HepG2 (cell line): ENCODE results near the gene LAP3. TPM values are rescaled to one million over a fixed set of nuclear protein-coding genes. Genes with fewer than 3 reads are reported as not detected.

Source experiments
- IRX3 ChIP-seq: sonication (generic); formaldehyde crosslinking; IDR thresholded peaks from 2 replicates; pipeline ENCODE4 v1.8.1; 2023; ENCODE audit warnings: mild to moderate bottlenecking, low read depth, missing genetic modification reagents, borderline replicate concordance
- MAFK ChIP-seq, 2 experiments: IDR thresholded peaks in 1 of 2; conservative IDR thresholded peaks in 1 of 2; 2 replicates each; pipeline ENCODE4 v1.6.1; 2011; ENCODE audit warnings: improper control_type of control experiment in 2 of 2, low read length in 2 of 2
- THYN1 ChIP-seq: sonication (generic); formaldehyde crosslinking; IDR thresholded peaks from 2 replicates; pipeline ENCODE4 v1.8.1; 2023; ENCODE audit warnings: low read depth, mild to moderate bottlenecking, moderate library complexity, missing genetic modification reagents, borderline replicate concordance
- ZNF460 ChIP-seq: sonication (generic); formaldehyde crosslinking; IDR thresholded peaks from 2 replicates; pipeline ENCODE4 v1.5.1; 2020; ENCODE audit warnings: missing genetic modification reagents, mild to moderate bottlenecking, borderline replicate concordance
- ZNF468 ChIP-seq: sonication (generic); formaldehyde crosslinking; IDR thresholded peaks from 2 replicates; pipeline ENCODE4 v1.8.0; 2022; ENCODE audit warnings: mild to moderate bottlenecking, moderate library complexity, missing genetic modification reagents
- ZNF547 ChIP-seq: sonication (generic); formaldehyde crosslinking; IDR thresholded peaks from 2 replicates; pipeline ENCODE4 v1.5.1; 2020; ENCODE audit warnings: mild to moderate bottlenecking, missing genetic modification reagents
- ZNF891 ChIP-seq: sonication (generic); formaldehyde crosslinking; IDR thresholded peaks from 2 replicates; pipeline ENCODE4 v1.5.0; 2020; ENCODE audit warnings: mild to moderate bottlenecking, missing genetic modification reagents
- polyA plus RNA-seq, 8 experiments: library from polyadenylated mRNA; depleted of rRNA in 3 of 8; stranded (reverse) in 7 of 8; unstranded in 1 of 8; fragments of >200 nt; fragmentation: Illumina TruSeq in 4 of 8; extraction: Trizol in 4 of 8; gene quantifications; 2 replicates each; pipeline versions ENCODE4 v1.2.1 to v1.2.3, GENCODE V29; 2011 to 2016; ENCODE audit warnings: low read depth in 4 of 8, missing spikeins in 1 of 8, mixed read lengths in 1 of 8; ENCODE audit not compliant: insufficient read depth in 1 of 8
- total RNA-seq, 5 experiments: library from RNA; depleted of rRNA; stranded (reverse); fragments of >200 nt; fragmentation: Illumina TruSeq; extraction: Trizol; gene quantifications; 2 replicates each; pipeline ENCODE4 v1.2.3, GENCODE V29; 2016; ENCODE audit warnings: low read depth in 1 of 5
- TF ChIP-seq, protein P1 (sequence below): sonication (generic); formaldehyde crosslinking; IDR thresholded peaks from 2 replicates; pipeline ENCODE4 v1.4.0; 2020; ENCODE audit warnings: missing genetic modification reagents
- TF ChIP-seq, protein P2 (sequence below): IDR thresholded peaks from 2 replicates; pipeline ENCODE4 v1.6.1; 2016; ENCODE audit warnings: low read depth
- TF ChIP-seq, protein P3 (sequence below): sonication (generic); formaldehyde crosslinking; IDR thresholded peaks from 2 replicates; pipeline ENCODE4 v1.5.0; 2020; ENCODE audit warnings: missing genetic modification reagents
- TF ChIP-seq, protein P4 (sequence below): sonication (generic); formaldehyde crosslinking; IDR thresholded peaks from 2 replicates; pipeline ENCODE4 v1.4.0; 2020; ENCODE audit warnings: missing genetic modification reagents
- TF ChIP-seq, protein P5 (sequence below): sonication (generic); formaldehyde crosslinking; IDR thresholded peaks from 2 replicates; pipeline ENCODE4 v1.5.1; 2020; ENCODE audit warnings: missing genetic modification reagents, mild to moderate bottlenecking, borderline replicate concordance
- TF ChIP-seq, protein P6 (sequence below): sonication (generic); formaldehyde crosslinking; IDR thresholded peaks from 2 replicates; pipeline ENCODE4 v1.4.0; 2020; ENCODE audit warnings: missing genetic modification reagents, borderline replicate concordance

LAP3 gene
- total and polyA plus RNA-seq, 2 of the 13 experiments (the other 11 are each of a cell fraction or from before 2014, with no cell fraction given): 106 to 125 TPM

DNA sequence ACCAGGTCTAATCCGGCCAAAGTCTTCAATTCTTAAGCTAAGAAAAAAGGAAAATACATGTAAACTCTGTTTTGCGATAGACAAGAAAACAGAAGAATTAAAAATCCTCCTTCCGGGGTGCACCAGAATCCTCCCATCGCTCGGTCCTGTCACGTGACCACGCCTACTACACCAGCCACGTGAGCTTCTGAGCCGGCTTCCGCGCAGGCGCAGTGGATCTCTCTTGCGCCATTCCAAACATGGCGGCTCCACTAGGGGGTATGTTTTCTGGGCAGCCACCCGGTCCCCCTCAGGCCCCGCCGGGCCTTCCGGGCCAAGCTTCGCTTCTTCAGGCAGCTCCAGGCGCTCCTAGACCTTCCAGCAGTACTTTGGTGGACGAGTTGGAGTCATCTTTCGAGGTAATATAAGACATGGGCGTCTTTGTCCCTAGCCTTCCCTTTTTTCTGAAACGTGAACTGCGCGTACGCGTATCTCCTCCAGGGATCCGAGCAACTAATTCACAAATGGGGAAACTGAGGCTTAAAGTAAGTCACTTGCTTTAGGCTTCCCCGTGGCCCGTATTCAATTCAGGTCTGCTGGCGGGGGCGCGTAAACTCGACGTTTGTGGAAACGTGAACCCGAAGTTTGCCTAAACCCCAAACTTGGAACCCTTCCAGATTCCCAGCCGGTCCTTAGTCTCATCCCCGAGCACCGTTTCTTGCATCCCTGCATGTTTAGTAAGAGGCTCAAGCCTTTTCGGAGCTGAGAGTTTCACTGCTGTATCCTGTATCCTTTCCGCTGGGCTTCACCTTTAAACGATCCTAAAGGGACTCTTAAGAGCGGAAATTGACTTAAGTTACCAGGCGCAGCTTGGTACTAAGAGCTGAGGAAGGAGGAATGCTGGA is 37.7 kb downstream of the LAP3 start, which contains the start of gene MED28 (continued):
- TF ChIP-seq, protein P1, sequence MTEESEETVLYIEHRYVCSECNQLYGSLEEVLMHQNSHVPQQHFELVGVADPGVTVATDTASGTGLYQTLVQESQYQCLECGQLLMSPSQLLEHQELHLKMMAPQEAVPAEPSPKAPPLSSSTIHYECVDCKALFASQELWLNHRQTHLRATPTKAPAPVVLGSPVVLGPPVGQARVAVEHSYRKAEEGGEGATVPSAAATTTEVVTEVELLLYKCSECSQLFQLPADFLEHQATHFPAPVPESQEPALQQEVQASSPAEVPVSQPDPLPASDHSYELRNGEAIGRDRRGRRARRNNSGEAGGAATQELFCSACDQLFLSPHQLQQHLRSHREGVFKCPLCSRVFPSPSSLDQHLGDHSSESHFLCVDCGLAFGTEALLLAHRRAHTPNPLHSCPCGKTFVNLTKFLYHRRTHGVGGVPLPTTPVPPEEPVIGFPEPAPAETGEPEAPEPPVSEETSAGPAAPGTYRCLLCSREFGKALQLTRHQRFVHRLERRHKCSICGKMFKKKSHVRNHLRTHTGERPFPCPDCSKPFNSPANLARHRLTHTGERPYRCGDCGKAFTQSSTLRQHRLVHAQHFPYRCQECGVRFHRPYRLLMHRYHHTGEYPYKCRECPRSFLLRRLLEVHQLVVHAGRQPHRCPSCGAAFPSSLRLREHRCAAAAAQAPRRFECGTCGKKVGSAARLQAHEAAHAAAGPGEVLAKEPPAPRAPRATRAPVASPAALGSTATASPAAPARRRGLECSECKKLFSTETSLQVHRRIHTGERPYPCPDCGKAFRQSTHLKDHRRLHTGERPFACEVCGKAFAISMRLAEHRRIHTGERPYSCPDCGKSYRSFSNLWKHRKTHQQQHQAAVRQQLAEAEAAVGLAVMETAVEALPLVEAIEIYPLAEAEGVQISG (CRISPR knock-in tag): peak; percentile 76
- no peak for TF ChIP-seq ZNF468 (CRISPR knock-in tag)
- TF ChIP-seq, protein P2, sequence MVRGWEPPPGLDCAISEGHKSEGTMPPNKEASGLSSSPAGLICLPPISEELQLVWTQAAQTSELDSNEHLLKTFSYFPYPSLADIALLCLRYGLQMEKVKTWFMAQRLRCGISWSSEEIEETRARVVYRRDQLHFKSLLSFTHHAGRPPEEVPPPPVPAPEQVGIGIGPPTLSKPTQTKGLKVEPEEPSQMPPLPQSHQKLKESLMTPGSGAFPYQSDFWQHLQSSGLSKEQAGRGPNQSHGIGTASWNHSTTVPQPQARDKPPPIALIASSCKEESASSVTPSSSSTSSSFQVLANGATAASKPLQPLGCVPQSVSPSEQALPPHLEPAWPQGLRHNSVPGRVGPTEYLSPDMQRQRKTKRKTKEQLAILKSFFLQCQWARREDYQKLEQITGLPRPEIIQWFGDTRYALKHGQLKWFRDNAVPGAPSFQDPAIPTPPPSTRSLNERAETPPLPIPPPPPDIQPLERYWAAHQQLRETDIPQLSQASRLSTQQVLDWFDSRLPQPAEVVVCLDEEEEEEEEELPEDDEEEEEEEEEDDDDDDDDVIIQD (CRISPR knock-in tag): no peak
- TF ChIP-seq, protein P3, sequence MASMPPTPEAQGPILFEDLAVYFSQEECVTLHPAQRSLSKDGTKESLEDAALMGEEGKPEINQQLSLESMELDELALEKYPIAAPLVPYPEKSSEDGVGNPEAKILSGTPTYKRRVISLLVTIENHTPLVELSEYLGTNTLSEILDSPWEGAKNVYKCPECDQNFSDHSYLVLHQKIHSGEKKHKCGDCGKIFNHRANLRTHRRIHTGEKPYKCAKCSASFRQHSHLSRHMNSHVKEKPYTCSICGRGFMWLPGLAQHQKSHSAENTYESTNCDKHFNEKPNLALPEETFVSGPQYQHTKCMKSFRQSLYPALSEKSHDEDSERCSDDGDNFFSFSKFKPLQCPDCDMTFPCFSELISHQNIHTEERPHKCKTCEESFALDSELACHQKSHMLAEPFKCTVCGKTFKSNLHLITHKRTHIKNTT: no peak
- TF ChIP-seq, protein P4, sequence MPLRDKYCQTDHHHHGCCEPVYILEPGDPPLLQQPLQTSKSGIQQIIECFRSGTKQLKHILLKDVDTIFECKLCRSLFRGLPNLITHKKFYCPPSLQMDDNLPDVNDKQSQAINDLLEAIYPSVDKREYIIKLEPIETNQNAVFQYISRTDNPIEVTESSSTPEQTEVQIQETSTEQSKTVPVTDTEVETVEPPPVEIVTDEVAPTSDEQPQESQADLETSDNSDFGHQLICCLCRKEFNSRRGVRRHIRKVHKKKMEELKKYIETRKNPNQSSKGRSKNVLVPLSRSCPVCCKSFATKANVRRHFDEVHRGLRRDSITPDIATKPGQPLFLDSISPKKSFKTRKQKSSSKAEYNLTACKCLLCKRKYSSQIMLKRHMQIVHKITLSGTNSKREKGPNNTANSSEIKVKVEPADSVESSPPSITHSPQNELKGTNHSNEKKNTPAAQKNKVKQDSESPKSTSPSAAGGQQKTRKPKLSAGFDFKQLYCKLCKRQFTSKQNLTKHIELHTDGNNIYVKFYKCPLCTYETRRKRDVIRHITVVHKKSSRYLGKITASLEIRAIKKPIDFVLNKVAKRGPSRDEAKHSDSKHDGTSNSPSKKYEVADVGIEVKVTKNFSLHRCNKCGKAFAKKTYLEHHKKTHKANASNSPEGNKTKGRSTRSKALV: 0 out of 2 replicates have a peak, but pooled peaks have one; percentile 58
- TF ChIP-seq, protein P5, sequence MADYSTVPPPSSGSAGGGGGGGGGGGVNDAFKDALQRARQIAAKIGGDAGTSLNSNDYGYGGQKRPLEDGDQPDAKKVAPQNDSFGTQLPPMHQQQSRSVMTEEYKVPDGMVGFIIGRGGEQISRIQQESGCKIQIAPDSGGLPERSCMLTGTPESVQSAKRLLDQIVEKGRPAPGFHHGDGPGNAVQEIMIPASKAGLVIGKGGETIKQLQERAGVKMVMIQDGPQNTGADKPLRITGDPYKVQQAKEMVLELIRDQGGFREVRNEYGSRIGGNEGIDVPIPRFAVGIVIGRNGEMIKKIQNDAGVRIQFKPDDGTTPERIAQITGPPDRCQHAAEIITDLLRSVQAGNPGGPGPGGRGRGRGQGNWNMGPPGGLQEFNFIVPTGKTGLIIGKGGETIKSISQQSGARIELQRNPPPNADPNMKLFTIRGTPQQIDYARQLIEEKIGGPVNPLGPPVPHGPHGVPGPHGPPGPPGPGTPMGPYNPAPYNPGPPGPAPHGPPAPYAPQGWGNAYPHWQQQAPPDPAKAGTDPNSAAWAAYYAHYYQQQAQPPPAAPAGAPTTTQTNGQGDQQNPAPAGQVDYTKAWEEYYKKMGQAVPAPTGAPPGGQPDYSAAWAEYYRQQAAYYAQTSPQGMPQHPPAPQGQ: no peak
- no peak for TF ChIP-seq MAFK (conservative IDR thresholded peaks at IDR 0.05 in 1 of 2, IDR thresholded peaks at IDR 0.05 in 1 of 2; ENCODE audit: low read length in 2 of 2)
- TF ChIP-seq THYN1 (CRISPR knock-in tag): no peak
- TF ChIP-seq, protein P6, sequence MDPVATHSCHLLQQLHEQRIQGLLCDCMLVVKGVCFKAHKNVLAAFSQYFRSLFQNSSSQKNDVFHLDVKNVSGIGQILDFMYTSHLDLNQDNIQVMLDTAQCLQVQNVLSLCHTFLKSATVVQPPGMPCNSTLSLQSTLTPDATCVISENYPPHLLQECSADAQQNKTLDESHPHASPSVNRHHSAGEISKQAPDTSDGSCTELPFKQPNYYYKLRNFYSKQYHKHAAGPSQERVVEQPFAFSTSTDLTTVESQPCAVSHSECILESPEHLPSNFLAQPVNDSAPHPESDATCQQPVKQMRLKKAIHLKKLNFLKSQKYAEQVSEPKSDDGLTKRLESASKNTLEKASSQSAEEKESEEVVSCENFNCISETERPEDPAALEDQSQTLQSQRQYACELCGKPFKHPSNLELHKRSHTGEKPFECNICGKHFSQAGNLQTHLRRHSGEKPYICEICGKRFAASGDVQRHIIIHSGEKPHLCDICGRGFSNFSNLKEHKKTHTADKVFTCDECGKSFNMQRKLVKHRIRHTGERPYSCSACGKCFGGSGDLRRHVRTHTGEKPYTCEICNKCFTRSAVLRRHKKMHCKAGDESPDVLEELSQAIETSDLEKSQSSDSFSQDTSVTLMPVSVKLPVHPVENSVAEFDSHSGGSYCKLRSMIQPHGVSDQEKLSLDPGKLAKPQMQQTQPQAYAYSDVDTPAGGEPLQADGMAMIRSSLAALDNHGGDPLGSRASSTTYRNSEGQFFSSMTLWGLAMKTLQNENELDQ: no peak
- TF ChIP-seq ZNF891: 0 out of 2 replicates have a peak, but pooled peaks have one; percentile 24
- no peak for TF ChIP-seq ZNF547 (CRISPR knock-in tag)
- no peak for TF ChIP-seq ZNF460 (CRISPR knock-in tag)
- TF ChIP-seq IRX3 (CRISPR knock-in tag): no peak
